RWPE2 (cell line): ENCODE data around the gene NEK2.

Experiments
- ATAC-seq: fragments of 200-7000 bp; cut with Tn5 transposase; 3 replicates; pipeline ENCODE4 v1.9.1; 2021; ENCODE audit warnings: low read depth
- DNase-seq: peaks from one replicate; pipeline ENCODE4 v3.0.0-alpha.2; 2020; ENCODE audit warnings: low spot score
- H3K27ac ChIP-seq: fragments of 450-650 bp; 2 replicates; pipeline ENCODE4 v1.5.1; 2017; ENCODE audit warnings: mild to moderate bottlenecking; ENCODE audit not compliant: poor library complexity, severe bottlenecking
- H3K27me3 ChIP-seq: fragments of 250-450 bp; sonication (Bioruptor Pico); 2 replicates; pipeline ENCODE4 v1.5.1; 2021; ENCODE audit warnings: mild to moderate bottlenecking, moderate library complexity; ENCODE audit not compliant: insufficient read depth, poor library complexity, severe bottlenecking
- H3K36me3 ChIP-seq: fragments of 250-450 bp; sonication (Bioruptor Pico); 2 replicates; pipeline ENCODE4 v1.5.1; 2020; ENCODE audit warnings: low read depth, mild to moderate bottlenecking, moderate library complexity
- H3K4me1 ChIP-seq: fragments of 250-450 bp; sonication (Bioruptor Pico); 2 replicates; pipeline ENCODE4 v1.5.1; 2021; ENCODE audit warnings: mild to moderate bottlenecking, moderate library complexity; ENCODE audit not compliant: insufficient read depth, poor library complexity, severe bottlenecking
- H3K4me3 ChIP-seq: fragments of 250-450 bp; sonication (Bioruptor Pico); 2 replicates; pipeline ENCODE4 v1.5.1; 2021; ENCODE audit warnings: mild to moderate bottlenecking, moderate library complexity; ENCODE audit not compliant: severe bottlenecking
- H3K9me3 ChIP-seq: fragments of 250-450 bp; sonication (Bioruptor Pico); 2 replicates; pipeline ENCODE4 v1.5.1; 2021; ENCODE audit warnings: mild to moderate bottlenecking, moderate library complexity; ENCODE audit not compliant: severe bottlenecking
- CTCF ChIP-seq: fragments of 450-650 bp; IDR thresholded peaks from one replicate; pipeline ENCODE4 v1.5.1; 2017; ENCODE audit warnings: mild to moderate bottlenecking, moderate library complexity; ENCODE audit not compliant: poor library complexity, severe bottlenecking

NEK2 gene

DNA sequence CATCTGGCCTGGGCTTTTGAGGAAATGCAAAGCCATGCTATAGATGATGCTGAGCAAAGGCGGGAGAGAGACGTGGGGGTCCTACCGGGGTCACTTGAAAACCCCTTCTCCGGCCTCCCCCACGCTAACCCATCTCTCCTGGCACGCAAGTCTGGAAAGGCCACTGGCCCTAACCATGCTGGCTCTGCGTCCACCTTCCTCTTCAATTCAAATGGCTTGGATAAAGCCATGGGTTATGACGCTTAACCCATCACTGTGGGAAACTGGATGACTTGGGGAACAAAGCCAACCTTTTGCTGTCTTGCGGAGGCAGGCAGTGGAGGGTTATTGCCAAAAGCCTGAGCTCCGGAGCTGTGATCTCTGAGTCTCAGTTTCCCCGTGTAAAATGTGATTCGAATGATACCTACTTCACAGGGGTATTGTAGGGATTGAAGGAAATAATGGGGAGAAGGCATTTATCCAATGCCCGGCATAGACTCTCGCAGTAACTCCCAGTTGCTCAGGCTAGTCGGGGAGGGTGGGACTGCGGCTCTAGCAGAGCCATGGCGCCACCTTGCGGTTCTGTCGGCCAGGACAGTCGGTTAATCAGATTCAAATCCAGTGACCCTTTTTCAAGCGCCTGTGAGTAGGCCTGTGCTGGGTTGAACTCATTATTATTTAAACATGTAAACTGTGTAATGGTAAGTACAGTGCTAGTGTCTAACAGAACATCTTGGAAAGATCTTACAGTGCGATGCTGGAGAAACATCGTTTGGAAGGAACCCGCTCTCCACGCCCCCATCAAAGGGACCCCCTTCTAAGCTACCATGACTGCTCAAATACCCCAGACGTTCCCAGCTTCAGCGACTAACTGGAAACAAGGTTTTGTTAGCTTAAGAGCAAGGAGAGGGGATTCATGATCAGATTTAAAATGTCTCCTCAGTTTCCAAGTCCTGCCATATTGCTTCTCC, 20.3 kb downstream of the NEK2 start:
- H3K36me3 ChIP-seq: no peaks in the 10 kb centered on the region
- TF ChIP-seq CTCF: peak; percentile 78
- peak; percentile 91 for ATAC-seq

GRCh38 chr1:211653959-211654496, 21.4 kb downstream of the NEK2 start:
- no peaks in the 10 kb centered on the region for H3K4me1 ChIP-seq
- ATAC-seq (no peak), DNase-seq (no peak)
- H3K36me3 ChIP-seq: no peaks in the 10 kb centered on the region
- H3K9me3 ChIP-seq: no peaks in the 10 kb centered on the region
- no peak for TF ChIP-seq CTCF
- no peak overlapping the region for H3K27ac ChIP-seq
- no peaks in the 10 kb centered on the region for H3K27me3 ChIP-seq
- H3K4me3 ChIP-seq: no peak overlapping the region

More for the DNA sequence above, 20.3 kb downstream of the NEK2 start:
- H3K4me3 ChIP-seq: no peak overlapping the region
- no peak for DNase-seq
- H3K27me3 ChIP-seq: no peaks in the 10 kb centered on the region
- no peaks in the 10 kb centered on the region for H3K9me3 ChIP-seq
- H3K4me1 ChIP-seq: no peaks in the 10 kb centered on the region
- H3K27ac ChIP-seq: no peak overlapping the region

- TF ChIP-seq CTCF: no peak
- no peaks in the 10 kb centered on the region for H3K27me3 ChIP-seq
- H3K36me3 ChIP-seq: no peaks in the 10 kb centered on the region
- ATAC-seq: no peak
- H3K4me1 ChIP-seq: peaks cover 3% of the 10 kb centered on the region
- no peaks in the 10 kb centered on the region for H3K9me3 ChIP-seq
- H3K27ac ChIP-seq: no peak overlapping the region
- H3K4me3 ChIP-seq: no peak overlapping the region
- DNase-seq: no peak
Observed at GRCh38 chr1:211653293-211653692, 22.1 kb downstream of the NEK2 start.

DNA sequence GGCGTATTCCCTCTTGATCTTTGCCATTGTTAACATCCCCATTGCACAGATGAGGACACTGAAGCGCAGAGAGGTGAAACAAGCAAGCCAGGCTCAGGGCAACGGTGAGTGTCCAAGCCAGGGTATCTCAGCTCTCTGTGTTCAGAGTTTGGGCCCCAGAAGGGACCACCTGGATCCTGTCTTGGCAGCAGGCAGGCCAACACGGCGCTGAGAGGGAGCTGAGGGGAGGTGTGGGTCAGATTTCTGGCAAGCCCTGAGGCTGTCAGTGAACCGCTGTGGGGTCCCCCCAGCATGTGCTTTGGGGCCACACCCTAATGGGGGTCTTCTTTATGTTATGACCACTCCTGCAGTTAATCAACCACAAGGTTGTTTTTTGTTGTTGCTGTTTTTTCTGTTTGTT, 23.1 kb downstream of the NEK2 start:
- Histone ChIP-seq H3K9me3 (no peaks in the 10 kb centered on the region), H3K27me3 (no peaks in the 10 kb centered on the region), H3K27ac (no peak overlapping the region), H3K4me3 (no peak overlapping the region), H3K4me1 (peaks cover 6% of the 10 kb centered on the region), H3K36me3 (no peaks in the 10 kb centered on the region)
- DNase-seq: no peak
- no peak for ATAC-seq
- no peak for TF ChIP-seq CTCF

DNA sequence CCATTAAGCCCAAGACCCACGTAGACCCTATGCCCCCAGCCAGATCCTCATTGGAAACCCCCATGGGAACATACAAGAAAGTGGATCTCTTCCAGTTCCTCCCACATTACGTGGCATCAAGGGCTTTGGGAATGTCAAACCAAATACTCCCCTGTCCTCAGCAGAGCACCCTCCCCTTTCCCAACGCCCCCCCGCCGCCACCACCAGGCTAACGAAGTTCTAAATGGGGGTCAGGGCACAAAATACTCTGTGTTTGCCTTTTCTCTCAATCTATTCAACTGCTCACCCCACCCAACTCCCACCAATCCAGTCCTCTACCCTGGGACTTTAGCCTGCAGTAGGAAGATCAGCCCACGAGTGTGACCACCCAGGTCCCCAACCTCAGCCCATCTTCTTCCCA, 24.5 kb downstream of the NEK2 start:
- ATAC-seq: no peak
- H3K9me3 ChIP-seq: no peaks in the 10 kb centered on the region
- H3K4me1 ChIP-seq: peaks cover 6% of the 10 kb centered on the region
- no peak for TF ChIP-seq CTCF
- H3K27me3 ChIP-seq: no peaks in the 10 kb centered on the region
- no peak overlapping the region for H3K4me3 ChIP-seq
- H3K27ac ChIP-seq: no peak overlapping the region
- DNase-seq: no peak
- H3K36me3 ChIP-seq: no peaks in the 10 kb centered on the region
